ENCODE results near the gene B3GNT8.
A peak's percentile ranks its signal among the peaks of the same experiment; 100 is the strongest.
"Not testable (repeated sequence)": the region's sequence is repeated elsewhere in the genome, so short reads cannot be mapped to it uniquely, and the experiment has no call there.

Gene B3GNT8

DNA sequence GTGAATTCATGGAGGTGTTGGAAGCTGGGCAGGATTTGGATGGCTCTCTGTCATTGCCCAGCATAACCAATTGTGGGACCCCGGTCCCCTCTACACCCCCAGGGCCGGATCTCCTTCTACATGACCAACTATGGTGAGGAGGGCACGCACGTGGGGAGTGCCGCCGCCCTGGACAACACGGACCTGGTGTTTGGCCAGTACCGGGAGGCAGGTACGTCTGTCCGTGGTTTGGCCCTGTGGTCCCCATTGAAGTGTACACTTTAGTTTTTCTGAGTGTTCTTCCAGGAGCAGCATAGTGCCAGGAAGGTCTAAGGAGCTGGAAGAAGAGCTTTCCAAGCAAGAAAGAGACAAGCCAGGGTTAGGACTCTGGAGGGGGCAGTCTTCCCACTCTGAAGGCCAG lies 13.2 kb downstream of the B3GNT8 start:
- no peak for DNase-seq

DNA sequence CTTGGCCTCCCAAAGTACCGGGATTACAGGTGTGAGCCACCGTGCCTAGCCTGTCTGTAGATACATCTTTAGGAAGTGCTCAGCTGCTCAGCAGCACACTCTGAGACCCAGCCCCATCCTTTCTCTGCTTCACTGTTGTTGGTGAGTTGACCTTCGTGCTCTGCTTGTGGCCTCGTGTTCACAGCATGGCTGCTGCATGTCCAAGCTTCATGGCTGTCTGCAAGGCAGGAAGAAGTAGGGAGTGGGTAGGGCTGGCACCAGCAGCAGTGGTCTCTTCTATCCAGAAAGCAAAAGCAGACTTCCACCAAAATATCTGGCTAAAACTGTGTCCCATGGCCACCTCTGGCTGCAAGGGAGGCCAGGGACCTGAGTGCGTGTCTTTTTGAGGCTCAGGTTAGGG lies 14.2 kb downstream of the B3GNT8 start:
- no peak for DNase-seq

DNA sequence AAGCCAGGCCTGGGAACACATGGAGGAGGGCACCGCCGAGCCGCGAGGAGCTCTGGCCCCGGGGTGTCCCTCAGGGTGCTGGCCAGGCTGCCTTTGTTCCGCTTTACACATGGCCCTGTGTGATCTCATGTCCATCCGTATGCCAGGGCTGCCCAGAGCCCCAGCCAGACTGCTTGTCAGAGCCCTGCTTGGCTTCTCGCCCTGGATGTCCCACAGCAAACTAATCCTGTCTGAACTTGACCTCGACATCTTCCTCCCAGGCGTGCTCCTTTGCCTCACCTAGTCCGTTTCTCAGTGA lies 15.3 kb downstream of the B3GNT8 start:
- no peak for DNase-seq

DNA sequence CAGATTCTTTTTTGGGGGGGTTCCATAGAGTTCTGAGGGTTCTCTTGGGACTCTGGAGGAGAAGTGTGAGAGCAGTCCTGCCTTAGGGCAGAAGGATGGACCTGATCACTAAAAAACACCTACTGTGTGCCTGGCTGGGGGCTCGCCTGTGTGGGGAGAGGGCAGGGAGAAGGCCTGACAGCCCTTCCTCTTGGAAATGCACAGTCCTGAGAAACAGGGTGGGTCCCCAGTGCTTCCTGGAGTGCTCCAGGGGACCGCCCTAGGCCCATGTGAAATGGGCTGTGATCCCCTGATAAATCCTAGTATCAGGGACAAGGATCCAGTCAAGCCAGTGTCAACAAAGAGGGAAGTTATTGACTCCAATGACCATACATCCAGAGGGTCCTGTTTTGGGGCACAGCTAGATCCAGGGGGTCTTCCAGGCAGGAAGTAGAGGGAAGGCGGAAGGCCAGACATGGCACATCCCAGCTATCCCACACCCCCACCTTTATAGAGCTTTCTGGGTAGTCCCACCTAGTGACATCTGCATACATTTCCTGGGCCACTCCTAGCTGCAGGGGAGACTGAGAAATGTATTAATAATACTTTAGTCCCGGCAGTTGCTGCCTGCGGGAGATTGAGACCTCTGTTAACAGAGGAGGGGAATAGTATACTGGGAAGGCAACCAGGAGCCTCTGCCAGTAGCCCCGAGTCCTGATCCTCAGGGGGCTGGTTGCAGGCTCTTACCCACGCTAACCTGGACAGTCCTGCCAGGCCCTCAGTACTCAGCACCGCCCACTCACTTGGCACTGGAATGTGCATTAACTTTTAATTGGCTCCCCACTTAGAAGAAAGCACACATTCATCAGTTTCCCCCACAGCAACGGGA lies 15.8 kb downstream of the B3GNT8 start:
- no peak for DNase-seq

DNA sequence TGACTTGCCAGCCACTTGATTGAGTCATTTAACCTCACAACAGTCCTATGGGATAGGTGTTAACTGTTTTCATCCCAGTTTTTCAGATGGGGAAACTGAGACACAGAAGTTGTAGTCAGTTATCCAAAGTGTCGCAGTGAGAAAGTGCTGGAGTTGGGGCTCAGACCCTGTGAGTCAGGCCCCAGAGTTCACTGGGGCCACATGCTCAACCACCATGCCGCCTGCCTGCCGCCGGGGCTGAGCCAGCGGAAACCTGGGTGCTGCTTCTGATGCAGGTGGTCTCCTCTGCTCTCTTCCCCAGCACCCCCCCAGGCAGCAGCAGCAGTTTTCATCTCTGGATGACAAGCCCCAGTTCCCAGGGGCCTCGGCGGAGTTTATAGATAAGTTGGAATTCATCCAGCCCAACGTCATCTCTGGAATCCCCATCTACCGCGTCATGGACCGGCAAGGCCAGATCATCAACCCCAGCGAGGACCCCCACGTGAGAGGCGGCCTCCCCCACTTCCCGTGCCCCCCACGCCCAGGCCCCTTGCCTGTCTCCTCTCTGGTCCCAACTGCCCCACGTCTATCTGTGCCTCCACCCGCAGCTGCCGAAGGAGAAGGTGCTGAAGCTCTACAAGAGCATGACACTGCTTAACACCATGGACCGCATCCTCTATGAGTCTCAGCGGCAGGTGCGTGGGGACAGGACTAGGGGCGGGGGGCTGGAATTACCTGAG lies 16.7 kb downstream of the B3GNT8 start:
- DNase-seq: no peak

DNA sequence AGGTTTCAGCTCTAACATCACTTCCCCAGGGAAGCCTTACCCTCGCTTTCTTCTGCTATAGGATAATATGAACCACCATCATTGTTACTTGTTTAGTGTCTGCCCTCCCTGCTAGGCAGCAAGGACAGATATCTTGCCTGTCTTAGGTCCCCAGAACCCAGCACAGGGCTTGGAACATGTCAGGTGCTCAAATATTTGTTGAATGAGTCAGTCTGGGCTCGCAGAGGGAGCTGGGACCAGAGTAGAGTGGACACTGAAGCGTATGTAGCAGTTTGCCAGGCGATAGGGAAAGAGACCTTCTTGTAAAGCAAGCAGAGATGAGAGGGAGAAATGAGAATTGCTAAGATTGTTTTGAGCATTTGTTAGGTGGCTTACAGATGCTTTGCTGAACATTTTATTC lies 17.9 kb downstream of the B3GNT8 start:
- DNase-seq: no peak

DNA sequence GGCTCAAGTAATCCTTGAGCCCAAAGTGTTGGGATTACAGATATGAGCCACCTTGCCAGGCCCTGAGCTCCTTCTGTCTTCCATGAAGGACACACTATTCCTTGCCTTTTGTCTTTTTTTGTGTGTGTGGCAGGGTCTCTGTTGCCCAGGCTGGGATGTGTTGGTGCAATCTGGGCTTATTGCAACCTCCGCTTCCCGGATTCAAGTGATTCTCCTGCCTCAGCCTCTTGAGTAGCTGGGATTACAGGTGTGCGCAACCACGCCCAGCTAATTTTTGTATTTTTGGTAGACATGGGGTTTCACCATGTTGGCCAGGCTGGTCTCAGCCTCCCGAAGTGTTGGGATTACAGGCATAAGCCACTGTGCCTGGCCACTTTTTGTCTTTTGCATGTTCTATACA lies 18.3 kb downstream of the B3GNT8 start:
- not testable (repeated sequence) for DNase-seq

DNA sequence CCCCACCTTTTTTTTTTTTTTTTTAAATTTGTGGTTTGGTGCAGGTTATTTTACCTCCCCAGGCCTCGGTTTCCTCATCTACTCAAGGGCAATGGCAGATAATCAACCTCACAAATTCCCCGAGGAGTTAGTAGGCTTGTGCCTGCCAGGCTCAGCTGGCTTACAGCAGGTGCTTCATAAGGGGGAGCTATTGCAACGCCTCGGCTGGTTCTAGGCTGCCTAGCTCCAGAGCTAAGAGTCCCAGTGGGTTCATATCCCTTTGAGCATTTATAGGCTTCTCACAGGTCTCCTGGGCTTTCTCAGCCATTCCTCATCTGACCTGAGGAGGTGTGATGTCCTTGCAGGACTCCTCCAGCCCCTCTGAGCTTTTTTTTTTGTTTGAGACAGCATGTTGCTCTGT lies 18.9 kb downstream of the B3GNT8 start:
- DNase-seq: no peak

DNA sequence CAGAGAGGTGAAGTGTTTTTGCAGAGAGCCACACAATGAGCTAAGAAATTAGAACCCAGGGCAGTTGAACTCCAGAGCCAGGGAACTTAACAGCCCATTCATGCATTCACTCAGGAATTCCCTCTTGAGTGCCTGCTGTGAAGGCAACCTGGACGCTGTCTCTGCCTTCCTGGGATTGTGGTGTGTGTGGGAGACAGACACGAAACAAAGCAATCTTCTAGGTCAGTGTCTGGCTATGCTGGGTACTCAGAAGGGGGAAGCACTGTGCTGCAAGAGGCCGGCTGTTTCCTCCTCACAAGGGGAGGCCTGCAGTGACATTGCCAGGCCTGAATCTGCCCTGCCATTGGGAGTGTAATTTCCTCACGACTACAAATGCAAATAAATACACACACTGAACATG lies 19.9 kb downstream of the B3GNT8 start:
- DNase-seq: no peak

DNA sequence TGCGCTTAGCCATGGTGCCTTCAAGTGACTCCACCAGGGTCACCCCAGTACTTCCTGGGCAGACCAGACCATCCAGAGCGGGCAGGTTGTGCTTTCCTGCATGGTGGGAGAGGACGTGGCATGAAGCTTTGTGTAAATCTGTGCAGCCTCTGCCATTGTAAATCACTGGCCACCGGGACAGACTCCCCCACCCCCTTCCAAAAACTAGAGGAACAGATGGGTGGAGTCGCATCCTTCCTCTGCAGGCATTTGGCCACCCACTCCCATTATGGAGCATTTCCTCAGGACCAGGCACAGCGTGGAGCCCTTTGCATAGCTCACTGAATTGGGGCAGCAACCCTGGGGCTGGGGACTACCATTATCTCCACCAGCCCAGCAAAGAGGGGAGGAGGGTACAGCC lies 21.4 kb downstream of the B3GNT8 start:
- DNase-seq: no peak

DNA sequence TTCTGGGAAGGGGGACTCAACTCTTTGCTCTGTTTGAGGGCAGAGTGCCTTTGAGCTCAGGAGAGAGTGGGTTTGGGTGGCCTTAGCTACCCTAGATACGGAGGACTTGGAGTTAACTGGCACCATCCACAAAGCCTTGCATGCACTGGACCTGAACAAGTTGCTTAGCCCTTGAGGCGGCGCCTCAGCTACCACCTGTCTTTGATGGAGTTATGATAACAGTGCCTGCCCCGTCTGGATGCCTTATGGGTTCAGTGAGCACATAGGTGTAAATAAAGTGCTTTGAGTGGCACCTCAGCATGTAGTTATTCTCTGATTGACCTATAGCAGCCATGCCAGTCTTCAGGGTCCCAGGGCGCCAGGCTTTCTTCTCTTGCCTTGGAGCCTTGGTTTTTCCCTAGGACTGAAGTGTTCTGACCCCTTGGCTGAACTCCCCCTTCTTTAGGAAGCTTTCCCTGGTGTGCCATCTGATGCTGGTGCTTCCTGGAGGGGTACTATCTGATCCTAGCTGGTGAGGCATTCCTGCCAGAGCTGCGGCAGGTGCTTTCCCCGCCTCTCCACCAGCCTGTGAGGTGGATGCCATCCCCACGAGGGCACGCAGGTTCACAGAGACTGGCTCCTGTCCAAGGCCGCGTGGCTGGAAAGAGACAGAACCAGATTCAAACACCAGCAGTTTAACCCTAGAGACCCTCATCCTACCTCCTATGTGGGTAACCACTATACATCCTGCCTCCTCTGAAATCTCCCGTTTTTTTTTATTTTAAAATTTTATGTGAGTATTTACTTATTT lies 23.8 kb downstream of the B3GNT8 start:
- DNase-seq: no peak

DNA sequence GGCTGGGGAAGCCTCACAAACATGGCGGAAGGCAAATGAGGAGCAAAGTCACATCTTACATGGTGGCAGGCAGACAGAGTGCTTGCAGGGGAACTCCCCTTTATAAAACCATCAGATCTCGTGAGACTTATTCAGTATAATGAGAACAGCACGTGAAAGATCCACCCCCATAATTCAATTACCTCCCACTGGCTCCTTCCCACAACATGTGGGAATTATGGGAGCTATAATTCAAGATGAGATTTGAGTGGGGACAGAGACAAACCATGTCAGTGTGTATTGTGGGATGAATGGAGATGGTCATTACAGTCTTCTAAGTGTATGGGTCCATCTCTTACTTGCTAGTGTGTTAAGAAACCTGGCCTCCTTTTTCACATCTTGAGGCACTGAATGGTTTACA lies 25.2 kb downstream of the B3GNT8 start:
- no peak for DNase-seq

DNA sequence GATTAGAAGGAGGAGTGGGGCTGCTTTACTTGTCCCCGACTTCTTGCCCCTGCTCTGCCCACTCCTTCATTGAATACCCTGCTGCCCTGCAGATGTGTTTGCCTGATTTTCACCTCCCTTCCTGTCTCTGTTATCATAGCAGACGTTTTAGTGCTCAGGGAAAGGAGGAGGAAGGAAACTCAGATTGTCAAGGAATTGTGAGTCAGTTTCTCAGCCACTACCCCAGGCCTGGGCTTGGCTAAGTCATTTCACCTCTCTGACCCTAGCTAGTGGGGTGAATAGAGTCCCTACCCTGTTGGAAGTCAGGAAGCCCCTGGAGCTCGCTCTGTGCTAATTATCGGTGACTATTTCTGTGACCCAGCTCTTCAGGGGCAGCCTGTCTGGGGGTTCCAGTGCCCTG lies 25.7 kb downstream of the B3GNT8 start:
- DNase-seq: no peak

DNA sequence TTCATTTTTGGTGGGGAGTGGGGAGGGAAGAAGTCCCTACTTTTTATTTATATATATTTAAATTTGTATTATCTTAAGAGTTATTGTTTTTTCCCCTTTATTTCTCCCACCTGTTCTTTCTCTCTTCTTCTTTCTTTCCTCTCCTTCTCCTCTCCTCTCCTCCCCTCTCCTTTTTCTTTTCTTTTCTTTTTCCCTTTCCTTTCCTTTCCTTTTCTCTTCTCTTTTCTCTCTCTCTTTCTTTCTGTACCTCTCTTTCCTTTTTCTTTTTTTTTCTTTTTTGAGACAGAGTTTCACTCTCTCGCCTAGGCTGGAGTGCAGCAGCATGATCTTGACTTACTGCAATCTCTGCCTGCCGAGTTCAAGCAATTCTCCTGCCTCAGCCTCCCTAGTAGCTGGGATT lies 27.6 kb downstream of the B3GNT8 start:
- no peak for DNase-seq

DNA sequence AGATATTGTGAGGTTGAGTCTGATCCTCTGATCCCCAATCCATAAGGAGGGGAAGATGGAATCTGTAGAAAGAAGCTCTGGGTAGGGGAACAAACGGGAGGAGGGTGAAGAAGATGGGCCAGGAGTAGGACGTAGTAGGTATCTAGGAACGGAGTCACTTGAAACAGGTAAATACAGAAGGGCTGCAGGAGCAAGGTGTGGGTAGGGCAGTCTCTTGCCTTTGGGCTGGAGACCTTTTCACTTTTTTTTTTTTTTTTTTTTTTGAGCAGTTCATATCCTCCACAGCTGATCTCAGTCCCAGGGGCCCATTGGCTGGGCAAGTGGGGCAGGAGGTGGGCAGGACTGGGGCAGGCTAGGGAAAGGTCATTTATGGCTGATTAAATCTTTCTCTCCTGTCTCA lies 28.1 kb downstream of the B3GNT8 start:
- DNase-seq: no peak

DNA sequence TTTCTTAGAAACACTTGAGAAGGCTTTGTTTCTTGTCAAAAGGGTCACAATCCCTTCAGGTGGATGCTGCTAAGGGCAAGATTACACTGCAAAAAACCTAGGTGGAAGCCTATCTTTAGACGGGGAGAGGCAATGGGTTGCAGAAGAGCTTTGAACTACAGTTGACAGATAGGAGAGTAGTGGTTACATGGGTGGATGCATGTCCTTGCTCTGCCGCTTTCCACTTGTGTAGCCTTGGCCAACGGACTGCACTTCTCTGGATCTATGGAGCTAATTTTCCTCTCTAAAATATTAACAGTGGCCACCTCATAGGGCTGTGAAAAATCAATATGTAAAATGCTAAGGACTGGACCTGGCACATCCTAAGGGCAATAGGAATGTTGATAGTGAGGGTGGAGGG lies 28.6 kb downstream of the B3GNT8 start:
- no peak for DNase-seq

DNA sequence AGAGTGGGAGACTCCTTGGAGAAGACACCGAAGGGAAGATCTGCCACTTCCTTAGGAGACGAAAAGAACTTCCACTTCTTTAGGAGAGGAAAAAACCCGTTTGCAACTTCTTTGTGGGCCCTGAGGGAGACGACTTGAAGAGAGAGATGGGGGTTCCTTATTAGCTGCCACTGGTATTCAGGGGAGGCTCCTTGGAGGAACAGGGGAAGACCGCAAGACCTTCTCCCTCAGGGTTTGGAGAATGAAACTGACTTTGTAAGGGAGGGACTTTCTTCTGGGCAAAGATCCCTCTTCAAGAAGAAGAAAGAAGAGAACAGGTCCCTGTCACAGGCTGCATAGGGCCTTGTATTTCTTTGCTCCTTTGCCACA lies 29.1 kb downstream of the B3GNT8 start:
- no peak for DNase-seq

DNA sequence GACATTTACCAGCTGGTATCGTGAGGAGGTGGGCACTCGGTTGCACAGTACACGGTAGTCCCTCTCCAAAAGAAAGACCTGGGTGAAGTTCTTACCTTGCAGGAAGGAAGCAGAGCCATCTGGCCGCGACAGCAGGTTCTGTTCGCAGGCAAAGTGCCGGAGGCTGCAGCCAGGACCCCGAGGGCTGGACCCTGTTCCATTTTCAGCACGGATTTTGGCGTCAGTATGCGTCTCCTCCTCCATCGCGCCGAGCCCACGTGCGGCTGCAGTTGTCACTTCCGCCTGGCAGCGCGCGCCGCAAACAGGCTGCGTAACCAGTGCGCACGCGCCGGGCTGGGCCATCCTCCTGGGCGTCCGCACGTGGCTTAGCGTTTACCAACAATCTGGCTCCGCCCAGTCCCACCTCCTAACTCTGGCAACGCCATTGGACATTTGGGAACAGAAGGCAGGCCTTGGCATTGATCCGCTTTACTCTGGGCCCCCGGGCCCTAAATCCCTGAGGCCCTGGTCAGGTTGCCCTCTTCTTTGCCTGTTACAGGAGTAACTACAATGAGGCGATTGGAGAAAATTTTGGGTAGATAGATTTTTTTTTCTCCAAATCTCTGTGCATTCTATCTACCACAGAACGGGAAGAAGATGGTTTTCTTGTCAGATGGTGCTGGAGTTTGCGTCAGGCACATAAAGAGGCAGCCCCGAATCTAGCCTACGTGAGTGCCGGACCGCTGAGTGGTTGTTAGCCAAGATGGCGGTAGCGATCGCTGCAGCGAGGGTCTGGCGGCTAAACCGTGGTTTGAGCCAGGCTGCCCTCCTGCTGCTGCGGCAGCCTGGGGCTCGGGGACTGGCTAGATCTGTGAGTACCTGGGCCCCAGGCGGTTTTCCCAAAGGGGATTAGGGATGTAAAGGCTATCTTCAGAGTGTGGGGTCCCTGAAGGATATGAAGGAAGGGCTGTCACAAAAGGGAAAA lies 29.8 kb downstream of the B3GNT8 start, which contains the start of the genes BCKDHA and EXOSC5:
Gene BCKDHA (plus strand): TSS at position 733 of the 964 bp plus-strand sequence. CDS start 10 bp downstream, at position 743.
Gene EXOSC5 (minus strand): TSS at position 274 of the 964 bp plus-strand sequence. CDS start 31 bp downstream, at position 243.
- peak; percentile 98 for DNase-seq

DNA sequence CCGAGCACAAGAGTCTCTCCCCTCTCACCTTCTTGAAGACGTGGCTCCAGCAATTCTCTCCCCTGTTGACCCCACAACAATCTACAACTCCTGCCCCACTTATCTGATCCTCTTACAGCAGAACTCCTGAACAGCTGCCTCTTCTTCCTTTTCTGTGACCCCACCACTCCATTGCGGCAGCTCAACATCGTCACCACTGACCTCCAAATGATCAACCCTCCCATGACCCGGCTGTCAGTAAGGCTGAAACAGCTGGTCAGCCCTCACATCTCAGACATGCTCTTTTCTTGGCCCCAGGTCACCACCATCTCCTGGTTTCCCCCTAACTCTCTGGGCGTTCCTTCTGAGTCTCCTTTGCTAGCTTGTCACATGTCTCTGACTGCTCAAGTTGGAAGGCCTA lies 31.8 kb downstream of the B3GNT8 start:
- no peak for DNase-seq

DNA sequence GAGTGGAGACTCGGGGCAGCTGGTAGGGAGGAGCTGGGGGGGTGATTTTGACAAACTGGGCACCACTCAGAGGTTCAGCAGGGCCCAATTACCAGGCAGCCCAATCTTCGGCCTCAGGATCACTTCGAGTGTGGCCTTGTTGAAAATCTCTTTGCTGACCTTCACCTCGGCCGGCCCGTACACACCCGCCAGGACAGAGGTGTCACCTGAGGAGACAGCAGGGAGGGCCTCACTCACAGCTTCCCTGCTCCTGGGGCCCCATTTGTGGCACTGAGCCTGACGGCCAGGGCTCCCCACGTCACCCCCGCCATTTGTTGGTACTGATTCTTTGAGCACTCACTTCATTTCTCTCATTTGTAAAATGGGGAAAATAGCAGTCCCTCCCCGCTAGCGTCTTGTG lies 34.4 kb downstream of the B3GNT8 start:
- DNase-seq: no peak

DNA sequence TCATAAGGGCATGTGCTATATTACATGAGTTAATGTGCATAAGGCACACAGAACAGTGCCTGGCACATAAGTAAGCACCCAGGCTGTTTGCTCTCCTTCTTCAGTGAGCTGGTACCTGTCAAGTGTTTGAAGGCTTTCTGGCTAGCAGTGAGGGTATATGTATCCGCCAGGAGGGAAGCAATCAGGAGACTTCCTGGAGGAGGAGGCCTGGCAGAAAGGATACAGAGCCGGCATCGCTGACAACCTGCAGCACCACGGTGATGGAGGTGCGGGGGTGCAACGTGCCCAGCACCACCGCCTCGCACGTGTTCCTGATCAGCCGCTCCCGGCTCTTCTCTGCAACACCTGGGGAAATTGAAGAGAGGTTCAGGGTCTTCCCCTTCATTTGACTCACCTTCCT lies 35.6 kb downstream of the B3GNT8 start:
- DNase-seq: no peak

DNA sequence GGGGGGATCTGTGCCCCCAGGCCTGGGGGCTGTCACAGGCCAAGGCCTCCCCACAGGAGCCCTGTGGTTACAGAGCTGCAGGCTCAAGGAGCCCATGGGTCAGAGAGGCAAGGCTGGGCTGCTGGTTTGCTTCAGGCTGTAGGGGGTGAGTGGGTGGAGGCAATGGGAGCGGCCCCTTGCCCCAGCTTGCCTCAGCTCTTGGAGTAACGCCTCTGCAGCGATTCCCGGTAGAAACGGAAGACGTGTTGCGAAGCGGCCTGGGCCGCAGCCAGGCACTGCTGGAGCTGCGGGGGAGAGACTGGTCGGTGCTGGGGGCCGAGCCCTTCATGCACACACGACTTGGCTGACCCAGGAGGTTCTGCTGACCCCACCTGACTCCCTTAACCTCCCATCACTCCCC lies 40.7 kb downstream of the B3GNT8 start:
- no peak for DNase-seq

DNA sequence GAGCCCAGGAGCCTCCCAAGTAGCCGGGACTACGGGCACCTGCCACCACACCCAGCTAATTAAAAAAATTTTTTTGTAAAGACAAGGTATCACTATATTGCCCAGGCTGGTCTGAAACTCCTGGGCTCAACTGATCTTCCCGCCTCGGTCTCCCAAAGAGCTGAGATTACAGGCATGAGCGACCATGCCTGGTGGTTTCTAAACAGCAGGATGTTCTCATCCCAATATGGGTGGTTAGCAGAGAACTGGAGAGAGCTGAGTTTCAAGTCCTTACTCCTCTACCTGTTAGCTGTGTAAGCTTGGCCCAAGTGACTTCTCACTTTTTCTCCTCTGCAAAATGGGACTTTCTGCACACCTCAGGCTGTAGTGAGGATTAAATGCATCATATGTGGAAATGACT lies 42.8 kb downstream of the B3GNT8 start:
- DNase-seq: no peak
